ENCODE results near the gene EML3. TPM values are rescaled to one million over a fixed set of nuclear protein-coding genes. Genes with fewer than 3 reads are reported as not detected.
A peak's percentile ranks its signal among the peaks of the same experiment; 100 is the strongest.

Gene EML3
- total and polyA plus RNA-seq, 2 of the 13 experiments (the other 11 are each of a cell fraction or from before 2014, with no cell fraction given): 10.6 to 12.3 TPM

- 0 out of 2 replicates have a peak, but pooled peaks have one; percentile 13 for TF ChIP-seq ZNF281 (CRISPR knock-in tag; IDR thresholded peaks at IDR 0.05; ENCODE audit: borderline replicate concordance)
- TF ChIP-seq HNRNPK (IDR thresholded peaks at IDR 0.05; ENCODE audit: low read depth, low read length, poor library complexity, severe bottlenecking): peak; percentile 63
- 0 out of 2 replicates have a peak, but pooled peaks have one; percentile 10 for TF ChIP-seq ZNF770 (CRISPR knock-in tag; IDR thresholded peaks at IDR 0.05)
- TF ChIP-seq ZNF225 (CRISPR knock-in tag; IDR thresholded peaks at IDR 0.05): no peak; the same call in 1 of the 2 replicates
- peak; percentile 71 for TF ChIP-seq TARDBP (CRISPR knock-in tag; IDR thresholded peaks at IDR 0.05)
- peak; percentile 97 for TF ChIP-seq AGO2 (optimal IDR thresholded peaks at IDR 0.05; ENCODE audit: low read depth, low read length)
- TF ChIP-seq GABPA (IDR thresholded peaks at IDR 0.05; ENCODE audit: low read depth, low read length): peak; percentile 66
- peak; percentile 91 for TF ChIP-seq GABPA (CRISPR knock-in tag; IDR thresholded peaks at IDR 0.05; ENCODE audit: low read depth)
- TF ChIP-seq YY1 (IDR thresholded peaks at IDR 0.05; ENCODE audit: insufficient read depth, insufficient replicate concordance, low read depth, low read length): peak; percentile 98
- TF ChIP-seq ZBTB7A (CRISPR knock-in tag; IDR thresholded peaks at IDR 0.05): no peak
- peak; percentile 23; the same call in 1 of the 2 replicates for TF ChIP-seq SNAPC4 (CRISPR knock-in tag; IDR thresholded peaks at IDR 0.05)
- peak; percentile 81 for TF ChIP-seq UBTF (CRISPR knock-in tag; IDR thresholded peaks at IDR 0.05)
- TF ChIP-seq SPEN (CRISPR knock-in tag; IDR thresholded peaks at IDR 0.05; ENCODE audit: low read depth): peak; percentile 67; the same call in 1 of the 2 replicates
- TF ChIP-seq TOPORS (CRISPR knock-in tag; IDR thresholded peaks at IDR 0.05): no peak
- no peak; the same call in 1 of the 2 replicates for TF ChIP-seq ZNF780A (CRISPR knock-in tag; IDR thresholded peaks at IDR 0.05)
These were observed 33.6 kb upstream of the EML3 start, which contains the start of gene GANAB (continued) for GRCh38 chr11:62645946-62646824.

Data from HepG2 (cell line).